PFSK-1 (cell line): ENCODE measurements around the gene NOS1.

Experiments
- FOXP2 ChIP-seq: optimal IDR thresholded peaks from 2 replicates; pipeline ENCODE3; 2011; ENCODE audit warnings: borderline replicate concordance, control low read depth, inconsistent platforms; ENCODE audit not compliant: insufficient read depth; ENCODE audit errors: extremely low read length, extremely low read depth
- POLR2AphosphoS5 ChIP-seq: IDR thresholded peaks from 2 replicates; pipeline ENCODE4 v1.6.1; 2012; ENCODE audit warnings: low read depth, mild to moderate bottlenecking, control low read depth, low read length, moderate library complexity
- REST ChIP-seq, 2 experiments: IDR thresholded peaks; 2 replicates each; pipeline versions ENCODE4 v1.6.1 to v1.8.0; 2011 to 2012; ENCODE audit warnings: low read depth in 2 of 2, low read length in 2 of 2, control low read depth in 1 of 2, inconsistent platforms in 1 of 2, mild to moderate bottlenecking in 1 of 2, moderate library complexity in 1 of 2; ENCODE audit not compliant: insufficient read depth in 1 of 2
- SIN3A ChIP-seq: IDR thresholded peaks from 2 replicates; pipeline ENCODE4 v1.6.1; 2012; ENCODE audit warnings: mild to moderate bottlenecking, low read length, moderate library complexity, borderline replicate concordance; ENCODE audit not compliant: insufficient read depth
- TAF1 ChIP-seq: IDR thresholded peaks from 2 replicates; pipeline ENCODE4 v1.6.1; 2012; ENCODE audit warnings: low read length, control low read depth, borderline replicate concordance; ENCODE audit not compliant: insufficient read depth

The NOS1 gene

GRCh38 chr12:117350140-117350539 is 11.3 kb downstream of the NOS1 start:
- TF ChIP-seq FOXP2, result no peak
- no peak for TF ChIP-seq REST (IDR thresholded peaks at IDR 0.05; ENCODE audit: insufficient read depth in 1 of 2, low read depth in 2 of 2, low read length in 2 of 2)
- no peak for TF ChIP-seq SIN3A
- no peak for TF ChIP-seq POLR2AphosphoS5
- no peak for TF ChIP-seq TAF1

DNA sequence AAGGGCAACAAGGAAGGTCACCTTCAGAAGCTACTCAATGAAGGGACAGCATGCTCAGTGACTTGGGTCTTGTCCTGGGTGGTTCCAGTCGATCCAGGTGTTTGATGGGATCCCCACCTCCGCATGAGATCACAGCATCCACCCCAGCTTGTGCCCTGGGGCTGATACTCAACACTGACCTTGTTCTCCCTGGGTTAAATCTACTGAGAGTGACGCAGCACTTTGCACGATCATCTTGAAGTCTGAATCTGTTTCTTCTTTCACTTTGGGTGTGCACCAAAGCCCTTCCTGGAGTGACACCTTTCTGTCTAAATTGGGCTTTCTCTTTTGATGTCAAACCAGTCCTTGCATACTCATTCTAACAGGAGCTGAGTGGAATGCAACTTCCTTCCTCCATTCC is 13.8 kb downstream of the NOS1 start:
- no peak for TF ChIP-seq FOXP2
- no peak for TF ChIP-seq SIN3A
- no peak for TF ChIP-seq REST (IDR thresholded peaks at IDR 0.05; ENCODE audit: insufficient read depth in 1 of 2, low read depth in 2 of 2, low read length in 2 of 2)
- TF ChIP-seq TAF1, result no peak
- no peak for TF ChIP-seq POLR2AphosphoS5

DNA sequence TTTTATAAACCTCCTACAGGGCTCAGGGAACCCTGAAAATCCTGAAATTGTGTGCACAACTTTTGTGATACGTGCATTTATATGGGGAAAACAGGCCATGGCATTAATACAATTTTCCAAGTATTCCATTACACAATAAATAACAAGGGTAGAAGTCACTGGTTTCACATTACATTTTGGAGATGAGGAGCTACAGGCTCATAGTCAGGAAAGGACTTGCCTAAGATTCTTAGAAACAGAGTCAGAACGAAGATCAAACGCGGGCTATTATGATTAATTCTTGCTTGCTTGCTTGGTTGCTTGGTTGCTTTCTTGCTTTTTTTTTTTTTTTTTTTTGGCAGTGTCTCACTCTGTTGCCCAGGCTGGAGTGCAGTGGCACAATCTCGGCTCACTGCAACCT is 16.7 kb downstream of the NOS1 start:
- TF ChIP-seq REST (IDR thresholded peaks at IDR 0.05; ENCODE audit: insufficient read depth in 1 of 2, low read depth in 2 of 2, low read length in 2 of 2), result no peak
- no peak for TF ChIP-seq FOXP2
- TF ChIP-seq SIN3A, result no peak
- no peak for TF ChIP-seq TAF1
- no peak for TF ChIP-seq POLR2AphosphoS5

- TF ChIP-seq TAF1 (no peak), REST (IDR thresholded peaks at IDR 0.05; ENCODE audit: insufficient read depth in 1 of 2, low read depth in 2 of 2, low read length in 2 of 2) (no peak), POLR2AphosphoS5 (no peak)
These were observed 17.6 kb downstream of the NOS1 start for GRCh38 chr12:117343849-117344248.

DNA sequence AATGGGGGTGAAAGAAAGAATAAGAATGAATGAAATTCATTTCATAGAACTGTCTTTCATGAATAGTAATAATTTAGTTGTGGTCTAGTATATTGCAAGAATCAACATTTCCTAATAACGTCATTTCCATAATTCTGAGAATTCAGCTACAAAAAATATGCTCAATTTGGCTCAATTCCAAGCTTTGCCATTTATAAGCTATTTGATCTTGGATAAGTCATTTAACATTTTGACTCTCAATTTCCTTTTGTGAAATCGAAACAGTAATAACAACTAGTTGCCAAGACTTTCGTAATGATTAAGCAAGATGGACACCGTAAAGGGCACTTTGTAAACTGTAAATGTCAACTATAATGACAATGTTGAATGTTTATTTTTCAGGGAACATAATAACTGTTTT is 18.1 kb downstream of the NOS1 start:
- TF ChIP-seq FOXP2 (no peak), TAF1 (no peak), POLR2AphosphoS5 (no peak), REST (IDR thresholded peaks at IDR 0.05; ENCODE audit: insufficient read depth in 1 of 2, low read depth in 2 of 2, low read length in 2 of 2) (no peak), SIN3A (no peak)
